ENCODE data around the gene UNC50. TPM values are rescaled to one million over a fixed set of nuclear protein-coding genes. Genes with fewer than 3 reads are reported as not detected.

UNC50 gene
- total RNA-seq, 6 experiments from 2014 or later: 19.6 to 30.5 (median 22.7) TPM

- no peaks in the 10 kb centered on the region for H3K9me3 ChIP-seq
- TF ChIP-seq CTCF (IDR thresholded peaks at IDR 0.05) (no peak), POLR2A (IDR thresholded peaks at IDR 0.05) (no peak)
- no peak overlapping the region for H3K27ac ChIP-seq
- no peaks in the 10 kb centered on the region for H3K4me1 ChIP-seq
- H3K4me3 ChIP-seq: no peak overlapping the region
- H3K36me3 ChIP-seq: no peaks in the 10 kb centered on the region
- no peaks in the 10 kb centered on the region for H3K27me3 ChIP-seq
- WGBS (ENCODE audit: insufficient coverage, low coverage, low lambda C conversion rate, missing lambda C conversion rate): 66% methylated on average over 3 of the region's 3 CpGs
- ATAC-seq (no peak), DNase-seq (no peak)
- intact Hi-C loops (cut with DNase I): no loop called here
Measured at GRCh38 chr2:98665677-98666076, 57.3 kb downstream of the UNC50 start.

Other genes starting within 250 kb of the UNC50 start
- 10 to 100 TPM in 1 of 6 experiments, 1 to 10 TPM in 5; 6.5 to 10.4 (median 8.0) TPM for gene INPP4A, start 163.7 kb upstream of the UNC50 start, total RNA-seq
- 10 to 100 TPM; 12.9 to 23.0 (median 16.7) TPM for gene COA5, start 77 bp upstream of the UNC50 start, total RNA-seq
- 10 to 100 TPM in 5 of 6 experiments, 1 to 10 TPM in 1; 7.8 to 16.0 (median 11.7) TPM for gene MGAT4A, start 122.5 kb downstream of the UNC50 start, total RNA-seq